Posterior vena cava (tissue), 2 donors: ENCODE results near the gene TM7SF2. TPM values are rescaled to one million over a fixed set of nuclear protein-coding genes. Genes with fewer than 3 reads are reported as not detected.
A peak's percentile ranks its signal among the peaks of the same experiment; 100 is the strongest.
"Not testable (repeated sequence)": the region's sequence is repeated elsewhere in the genome, so short reads cannot be mapped to it uniquely, and the experiment has no call there.

Source experiments
- DNase-seq: peaks from one replicate; pipeline ENCODE4 v3.0.0-alpha.2; 2020; ENCODE audit warnings: low spot score
- intact Hi-C, 2 donors: fragments of 100-400 bp; cut with DNase I; formaldehyde crosslinking; loops; one replicate each; pipeline versions ENCODE4 v1.14.1 to v1.14.2; 2022 to 2023
- total RNA-seq, 2 donors: library from RNA; stranded (reverse); fragmentation: NEBNext Ultra II Directional; extraction: Animal tissue kit (Norgen Biotek cat#: 25700); gene quantifications; one replicate each; pipeline ENCODE4 v1.2.1, GENCODE V29; 2021
- donor health status: DM: yes; HTN: yes; CAD: no.
- donor health status: DM: yes; HTN: yes; CAD: no.

The TM7SF2 gene
- total RNA-seq, 2 donors from 2014 or later, result 3.1 to 4.0 TPM

DNA sequence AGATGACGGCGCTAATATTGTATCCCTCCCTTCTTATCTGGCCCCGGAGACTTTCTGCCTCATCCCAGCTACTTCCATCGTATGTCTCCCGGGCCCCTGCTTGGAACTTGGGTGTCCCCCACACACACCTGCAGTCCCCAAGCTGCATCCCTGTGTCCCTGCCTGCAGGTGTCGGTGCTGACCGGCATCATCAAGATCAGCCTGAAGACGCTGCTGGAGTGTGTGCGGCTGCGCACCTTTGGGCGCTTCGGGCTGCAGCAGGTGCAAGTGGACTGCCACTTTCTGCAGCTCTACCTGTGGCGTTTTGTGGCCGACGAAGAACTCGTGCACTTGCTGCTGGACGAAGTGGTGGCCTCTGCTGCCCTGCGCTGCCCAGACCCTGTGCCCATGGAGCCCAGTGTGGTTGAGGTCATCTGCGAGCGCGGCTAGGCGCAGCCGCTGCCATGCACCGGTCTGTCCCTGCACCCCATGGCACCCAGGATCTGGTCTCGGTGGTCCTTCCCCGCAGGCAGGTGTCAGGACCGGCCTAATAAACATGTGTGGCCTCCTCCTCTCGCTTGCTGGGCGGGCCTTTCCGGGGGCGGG lies 421 bp upstream of the TM7SF2 start:
- intact Hi-C loops, result no loop called here
- no peak for DNase-seq

DNA sequence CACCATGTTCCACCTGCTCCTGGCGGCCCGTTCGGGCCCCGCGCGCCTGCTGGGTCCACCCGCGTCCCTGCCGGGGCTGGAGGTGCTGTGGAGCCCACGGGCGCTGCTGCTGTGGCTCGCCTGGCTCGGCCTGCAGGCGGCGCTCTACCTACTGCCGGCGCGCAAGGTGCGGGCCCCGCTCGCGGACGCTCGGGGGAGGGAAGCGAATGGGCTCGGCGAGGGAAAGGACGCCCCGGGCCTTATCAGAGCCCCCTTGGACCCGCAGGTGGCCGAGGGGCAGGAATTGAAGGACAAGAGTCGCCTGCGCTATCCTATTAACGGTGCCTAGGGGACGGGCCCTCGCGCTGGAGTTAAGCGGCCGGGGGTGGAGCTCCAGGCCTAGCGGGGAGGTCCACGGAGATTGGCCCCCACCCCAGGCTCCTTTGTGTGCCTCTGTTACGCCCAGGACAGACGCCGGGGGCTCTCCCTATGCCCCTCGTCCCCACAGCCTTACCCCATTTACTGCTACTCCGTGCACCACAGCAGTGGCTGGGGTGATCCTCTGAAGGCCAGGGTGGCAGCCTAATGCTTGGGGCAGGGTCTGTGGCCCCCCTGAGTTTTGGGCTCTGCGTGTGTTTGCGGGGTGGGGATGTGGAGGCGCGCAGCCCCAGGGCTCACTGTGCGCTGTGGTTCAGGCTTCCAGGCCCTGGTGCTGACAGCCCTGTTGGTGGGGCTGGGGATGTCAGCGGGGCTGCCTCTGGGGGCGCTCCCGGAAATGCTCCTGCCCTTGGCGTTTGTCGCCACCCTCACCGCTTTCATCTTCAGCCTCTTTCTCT lies 1.1 kb downstream of the TM7SF2 start:
- DNase-seq, result peak; percentile 88
- intact Hi-C loops, result no loop called here

DNA sequence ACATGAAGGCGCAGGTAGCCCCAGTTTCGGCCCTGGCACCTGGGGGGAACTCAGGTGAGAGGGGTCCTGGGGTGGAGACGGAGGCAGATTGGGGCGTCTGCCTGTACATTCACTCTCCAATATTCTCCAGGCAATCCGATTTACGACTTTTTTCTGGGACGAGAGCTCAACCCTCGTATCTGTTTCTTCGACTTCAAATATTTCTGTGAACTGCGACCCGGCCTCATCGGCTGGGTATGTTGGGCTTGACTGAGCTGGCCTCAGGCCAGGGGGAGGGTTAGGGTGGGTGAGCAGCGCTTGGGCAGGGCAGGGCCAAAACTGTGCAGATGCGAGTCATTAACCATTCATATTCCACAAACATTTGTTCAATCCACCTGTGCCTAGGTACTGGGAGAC lies 1.7 kb downstream of the TM7SF2 start:
- no peak for DNase-seq
- intact Hi-C loops, result no loop called here

DNA sequence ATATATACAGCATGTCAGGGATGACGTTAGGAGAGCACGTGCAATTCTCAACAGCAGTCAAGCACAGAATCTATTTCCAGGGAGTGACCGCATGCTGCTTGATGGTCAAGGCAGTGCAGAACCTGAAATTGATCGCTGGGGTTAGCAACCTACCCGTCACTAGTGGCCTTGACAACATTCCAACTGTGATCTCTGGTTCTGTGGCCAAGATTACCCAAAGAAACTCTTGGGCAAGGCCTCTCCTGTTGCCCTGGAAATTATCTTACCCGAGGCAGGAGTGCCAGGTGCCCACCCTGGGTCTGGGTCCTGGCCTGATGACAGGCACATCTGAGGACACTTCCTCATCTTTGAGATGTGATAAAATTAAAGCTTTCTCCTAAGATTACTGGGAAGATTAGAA lies 2.2 kb downstream of the TM7SF2 start:
- intact Hi-C loops, result no loop called here
- DNase-seq, result no peak

DNA sequence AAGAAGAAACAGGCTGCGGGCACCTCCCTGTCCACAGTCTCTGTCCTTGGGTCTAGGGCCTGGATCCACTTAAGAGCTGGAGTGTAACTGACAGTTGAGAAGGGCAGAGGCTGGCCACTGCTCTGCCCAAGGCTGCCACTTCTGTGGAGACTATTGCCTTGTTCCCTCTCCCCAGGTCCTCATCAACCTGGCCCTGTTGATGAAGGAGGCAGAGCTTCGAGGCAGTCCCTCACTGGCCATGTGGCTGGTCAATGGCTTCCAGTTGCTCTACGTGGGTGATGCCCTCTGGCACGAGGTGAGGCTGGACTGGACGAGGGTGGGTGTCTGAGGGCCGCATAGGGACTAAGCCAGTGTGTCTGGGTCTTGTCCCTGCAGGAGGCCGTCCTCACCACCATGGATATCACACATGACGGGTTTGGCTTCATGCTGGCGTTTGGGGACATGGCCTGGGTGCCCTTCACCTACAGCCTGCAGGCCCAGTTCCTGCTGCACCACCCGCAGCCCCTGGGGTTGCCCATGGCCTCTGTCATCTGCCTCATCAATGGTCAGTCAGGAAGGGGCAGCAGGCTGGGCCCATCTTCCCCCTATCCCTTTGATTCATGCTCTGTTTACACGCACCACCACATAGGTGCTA lies 3.0 kb downstream of the TM7SF2 start:
- no peak for DNase-seq
- intact Hi-C loops, result no loop called here

DNA sequence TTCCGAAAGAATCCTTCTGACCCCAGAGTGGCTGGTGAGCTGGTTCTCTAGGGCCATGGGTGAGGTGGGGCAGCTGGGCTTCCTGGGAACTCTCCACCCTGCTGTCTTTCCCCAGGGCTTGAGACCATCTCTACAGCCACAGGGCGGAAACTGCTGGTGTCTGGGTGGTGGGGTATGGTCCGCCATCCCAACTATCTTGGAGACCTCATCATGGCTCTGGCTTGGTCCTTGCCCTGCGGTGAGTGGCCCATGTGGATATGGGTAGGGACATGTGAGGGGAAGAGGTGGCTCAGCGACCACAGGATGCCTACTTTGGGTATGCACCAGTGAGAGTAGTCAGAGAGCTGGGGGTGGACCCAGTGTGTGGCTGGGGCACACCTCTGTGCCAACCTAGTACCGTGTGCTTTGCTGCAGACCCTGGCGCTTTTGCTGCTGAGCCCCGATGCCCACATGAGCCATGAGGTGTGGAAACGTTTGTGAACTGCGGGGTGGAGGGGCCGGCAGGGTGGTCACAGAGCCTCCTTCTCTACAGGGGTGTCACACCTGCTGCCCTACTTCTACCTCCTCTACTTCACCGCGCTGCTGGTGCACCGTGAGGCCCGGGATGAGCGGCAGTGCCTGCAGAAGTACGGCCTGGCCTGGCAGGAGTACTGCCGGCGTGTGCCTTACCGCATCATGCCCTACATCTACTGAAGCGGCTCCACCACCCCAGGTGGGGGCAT lies 3.9 kb downstream of the TM7SF2 start:
- intact Hi-C loops, result no loop called here
- DNase-seq, result peak; percentile 76

DNA sequence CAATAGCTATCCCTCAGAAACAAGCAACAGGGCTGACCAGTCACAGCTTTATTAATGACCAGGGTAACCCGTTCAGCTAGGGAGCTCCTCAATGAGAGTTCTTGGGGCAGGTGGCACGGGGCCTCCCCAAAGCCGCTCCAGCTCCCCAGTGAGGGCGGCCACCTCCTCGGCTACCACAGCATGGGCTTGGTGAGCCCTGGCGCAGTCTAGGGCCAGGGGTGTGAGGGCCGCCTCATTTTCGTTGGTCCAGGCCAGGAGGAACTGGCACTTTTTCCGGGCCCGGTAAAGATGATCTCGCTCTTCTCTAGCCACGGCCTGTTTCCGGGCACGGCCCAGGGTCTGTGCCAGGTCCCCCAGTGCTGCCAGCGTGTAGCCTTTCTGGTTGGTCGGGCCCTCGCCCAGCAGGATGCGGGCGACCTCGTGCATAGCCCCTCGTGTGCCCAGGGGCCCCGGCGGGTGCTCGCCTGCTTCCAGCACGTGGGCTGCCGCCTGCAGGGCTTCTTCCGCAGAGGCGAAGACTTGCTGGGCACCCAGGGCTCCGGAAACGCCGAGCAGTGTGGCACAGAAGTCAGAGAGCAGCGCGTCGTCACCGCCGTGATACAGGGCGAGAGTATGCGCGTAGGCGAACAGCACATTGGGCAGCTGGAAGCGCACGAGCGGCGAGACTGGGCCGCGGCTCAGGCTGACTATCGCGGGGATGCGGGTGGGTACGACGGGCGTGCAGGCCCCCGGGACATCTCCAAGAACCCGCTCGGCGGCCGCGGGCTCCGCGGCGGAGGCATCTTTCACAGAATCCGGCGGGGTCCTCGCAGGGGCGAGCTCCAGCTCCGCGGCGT lies 4.9 kb downstream of the TM7SF2 start:
- intact Hi-C loops, result no loop called here
- peak; percentile 85 for DNase-seq

DNA sequence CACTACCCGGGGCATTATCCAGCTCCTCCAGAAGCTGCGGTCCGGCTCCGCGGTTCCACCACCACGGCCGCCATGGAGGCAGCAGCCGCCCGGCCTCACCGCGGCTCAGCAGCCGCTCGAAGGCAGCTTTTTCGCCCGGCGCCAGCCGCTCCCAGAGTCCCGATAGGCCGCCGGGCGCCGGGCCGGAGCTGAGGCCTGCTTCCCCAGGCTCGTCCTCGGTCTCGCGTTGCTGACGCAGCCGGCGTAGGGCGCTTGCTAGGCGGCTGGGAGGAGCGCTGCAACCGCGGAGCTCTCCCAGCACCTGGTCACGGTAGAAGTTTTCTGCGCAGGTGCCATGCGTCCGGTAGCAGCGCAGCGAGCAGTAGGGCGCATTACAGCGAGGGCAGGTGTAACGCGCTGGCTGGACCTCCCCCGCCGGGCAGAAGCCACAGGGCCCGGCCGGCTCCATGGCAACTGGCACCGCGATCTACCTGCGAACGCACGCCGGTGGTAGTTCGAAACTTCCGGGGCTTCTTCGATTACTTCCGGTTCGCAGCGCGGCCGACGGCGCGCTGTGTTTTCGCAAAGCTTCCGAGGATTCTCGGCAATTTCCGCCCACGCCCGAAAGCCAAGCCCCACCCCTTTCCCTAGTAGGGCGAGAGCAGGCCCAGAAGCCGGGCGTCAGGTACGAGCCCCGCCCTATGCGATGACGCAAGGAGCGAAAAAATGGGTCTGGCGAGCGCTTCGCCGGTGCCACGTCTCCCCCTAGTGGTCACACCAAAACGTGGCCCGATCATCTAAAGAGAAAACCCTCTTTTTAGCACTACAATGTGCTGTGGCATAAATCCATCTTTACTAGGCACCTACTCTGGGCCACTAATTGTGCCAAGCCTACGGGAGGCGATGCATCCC lies 5.8 kb downstream of the TM7SF2 start, which contains the start of gene ZNHIT2:
Gene ZNHIT2, minus strand, starts transcription at position 496 of the 891 bp plus-strand sequence. Its CDS starts 48 bp downstream, at position 448.
- peak; percentile 100 for DNase-seq
- intact Hi-C loops, result no loop called here

DNA sequence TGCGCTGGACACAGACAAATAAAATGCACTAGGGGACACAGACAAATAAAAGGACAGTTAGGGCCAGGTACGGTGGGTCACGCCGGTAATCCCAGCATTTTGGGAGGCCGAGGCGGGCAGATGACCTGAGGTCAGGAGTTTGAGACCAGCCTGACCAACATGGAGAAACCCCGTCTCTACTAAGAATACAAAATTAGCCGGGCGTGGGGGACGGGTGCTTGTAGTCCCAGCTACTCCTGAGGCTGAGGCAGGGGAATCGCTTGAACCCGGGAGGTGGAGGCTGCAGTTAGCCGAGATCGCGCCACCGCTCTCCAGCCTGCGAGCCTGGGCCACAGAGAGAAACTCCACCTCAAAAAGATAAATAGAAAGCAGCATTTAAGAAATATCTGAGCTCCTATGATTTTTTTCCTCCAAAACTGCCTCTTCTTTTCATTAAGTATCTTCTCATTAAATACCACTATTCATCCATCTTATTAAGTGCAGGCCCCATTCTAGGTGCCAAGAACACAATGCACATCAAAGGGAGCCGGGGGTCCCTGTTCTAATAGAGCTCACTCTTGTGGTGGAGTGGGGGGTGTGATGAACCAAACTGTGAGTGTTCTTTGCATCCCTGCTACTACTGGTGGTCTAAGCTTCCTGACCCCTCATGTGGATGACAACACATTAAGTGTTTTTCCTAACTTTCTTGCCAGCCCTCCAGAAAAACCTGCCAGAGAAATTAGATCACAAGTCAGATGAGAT lies 6.6 kb downstream of the TM7SF2 start:
- intact Hi-C loops, result no loop called here
- DNase-seq, result peak; percentile 78

DNA sequence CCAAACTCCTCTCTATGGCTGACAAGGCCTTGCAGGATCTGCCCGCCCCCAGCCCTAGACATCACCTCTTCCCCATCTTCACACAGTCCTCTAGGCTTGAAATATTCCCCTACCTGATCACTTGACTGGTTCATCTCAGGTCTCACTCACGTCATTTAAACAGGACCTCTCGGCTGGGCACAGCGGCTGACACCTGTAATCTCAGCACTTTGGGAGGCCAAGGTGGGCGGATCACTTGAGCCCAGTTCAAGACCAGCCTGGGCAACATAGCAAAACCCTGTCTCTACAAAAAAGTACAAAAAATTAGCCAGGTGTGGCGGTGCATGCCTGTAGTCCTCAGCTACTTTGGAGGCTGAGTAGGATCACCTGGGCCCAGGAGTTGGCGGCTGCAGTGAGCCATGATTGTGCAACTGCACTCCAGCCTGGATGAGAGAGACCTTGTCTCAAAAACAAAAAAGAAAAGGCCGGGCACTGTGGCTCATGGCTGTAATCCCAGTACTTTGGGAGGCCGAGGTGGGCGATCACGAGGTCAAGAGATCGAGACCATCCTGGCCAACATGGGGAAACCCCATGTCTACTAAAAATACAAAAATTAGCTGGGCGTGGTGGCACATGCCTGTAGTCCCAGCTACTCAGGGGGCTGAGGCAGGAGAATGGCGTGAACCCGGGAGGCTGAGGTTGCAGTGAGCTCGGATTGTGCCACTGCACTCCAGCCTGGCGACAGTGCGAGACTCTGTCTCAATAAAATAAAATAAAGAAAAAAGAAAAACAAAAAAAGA lies 7.4 kb downstream of the TM7SF2 start:
- intact Hi-C loops, result not testable (repeated sequence)
- peak; percentile 66 for DNase-seq

DNA sequence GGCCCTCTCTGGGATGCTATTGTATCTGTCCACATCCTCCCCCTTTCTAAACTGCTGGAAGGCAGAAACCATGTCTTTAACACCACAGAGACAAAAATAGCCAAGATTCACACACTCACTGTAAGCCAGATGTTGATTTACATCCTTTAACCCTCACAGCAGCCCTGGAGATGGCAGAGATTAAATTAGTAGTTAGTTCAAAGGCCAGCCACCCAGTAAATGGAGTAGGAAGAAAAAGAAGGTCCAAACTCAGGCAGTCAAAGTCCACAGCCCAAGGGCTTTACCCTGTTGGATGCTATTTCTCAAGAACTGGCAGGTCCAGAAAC lies 8.0 kb downstream of the TM7SF2 start:
- intact Hi-C loops, result no loop called here
- DNase-seq, result no peak

DNA sequence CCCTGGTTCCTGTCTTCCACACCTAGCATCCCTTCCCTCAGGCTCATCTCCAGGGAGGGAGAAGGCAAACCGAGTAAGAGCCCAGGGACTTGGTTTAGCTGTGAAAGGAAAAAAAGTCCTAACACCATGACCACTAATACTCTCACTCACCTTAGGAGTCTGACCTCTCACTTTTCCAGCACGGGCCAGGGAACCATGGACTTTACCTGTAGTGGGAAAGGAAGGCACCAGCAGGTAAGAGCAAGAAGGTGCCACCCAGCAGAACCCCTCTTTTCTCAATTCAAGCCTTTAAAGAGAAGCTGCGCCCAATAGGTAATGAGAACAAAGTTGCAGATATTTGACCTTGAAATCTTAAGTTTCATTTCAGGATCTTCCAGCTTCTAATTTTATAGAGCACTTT lies 9.2 kb downstream of the TM7SF2 start:
- no peak for DNase-seq
- intact Hi-C loops, result no loop called here

DNA sequence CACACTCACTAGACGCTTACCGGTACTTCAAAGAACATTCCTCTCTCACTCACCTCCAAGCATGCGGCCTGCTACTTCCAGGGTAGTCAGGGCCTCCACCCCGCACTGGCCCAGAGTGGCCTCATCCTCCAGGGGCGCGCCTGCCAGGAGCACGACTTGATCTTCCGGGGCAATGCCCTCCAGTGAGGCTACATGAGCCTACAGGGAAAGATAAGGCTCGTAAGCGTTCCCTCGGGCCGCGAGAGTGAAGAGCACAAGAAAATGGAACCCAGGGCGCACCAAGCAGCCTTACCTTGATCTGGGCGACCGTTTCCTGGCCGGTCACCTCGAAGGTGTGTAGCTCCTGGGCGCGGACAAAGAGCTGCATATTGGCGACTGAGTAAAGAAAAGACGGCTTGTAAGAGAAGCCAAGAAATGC lies 9.8 kb downstream of the TM7SF2 start:
- intact Hi-C loops, result no loop called here
- DNase-seq, result peak; percentile 80

DNA sequence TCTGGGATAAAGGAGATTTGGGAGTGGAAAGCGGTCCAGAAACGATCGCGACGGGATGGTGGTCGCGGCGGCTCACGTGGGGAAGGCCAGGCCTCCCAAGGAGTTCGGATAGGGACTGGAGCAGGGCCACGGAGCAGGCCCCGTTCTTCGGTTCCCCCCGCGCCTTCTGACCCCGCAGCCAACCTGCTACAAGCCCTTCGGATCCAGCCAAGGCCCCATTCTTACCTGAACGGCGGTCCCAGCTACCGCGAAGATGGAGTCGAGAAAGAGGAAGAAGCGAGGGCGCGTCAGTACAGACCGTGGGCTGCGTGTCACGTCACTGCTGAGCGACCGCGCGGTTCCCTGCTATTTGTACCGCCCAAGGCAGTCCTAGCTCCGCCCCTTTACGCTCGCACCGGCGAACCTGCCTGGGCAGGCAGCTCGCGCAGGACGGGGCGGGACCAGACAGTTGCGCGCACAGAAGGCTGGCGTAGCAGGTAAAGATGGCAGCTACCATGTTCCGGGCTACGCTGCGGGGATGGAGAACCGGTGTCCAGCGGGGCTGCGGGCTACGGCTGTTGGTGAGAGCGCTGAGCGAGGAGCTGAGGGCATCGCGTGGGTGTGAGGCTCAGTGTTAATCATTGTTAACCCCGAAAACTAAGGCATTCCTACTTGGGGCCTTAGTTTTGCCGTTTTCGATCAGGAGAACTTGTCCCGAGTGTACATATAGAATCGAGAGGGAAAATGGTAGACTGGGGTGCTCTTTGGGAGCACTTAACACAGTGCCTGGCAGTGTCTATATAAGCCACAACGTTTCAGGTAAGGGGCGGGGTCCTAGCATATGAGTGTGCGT lies 10.4 kb downstream of the TM7SF2 start, which contains the start of the genes FAU and MRPL49:
Gene FAU, minus strand, starts transcription at position 270 of the 832 bp plus-strand sequence. CDS start 321 bp downstream, outside the sequence.
Gene MRPL49, plus strand, starts transcription at position 457 of the 832 bp plus-strand sequence. Its CDS starts 26 bp downstream, at position 483.
- intact Hi-C loops, result no loop called here
- DNase-seq, result peak; percentile 99

DNA sequence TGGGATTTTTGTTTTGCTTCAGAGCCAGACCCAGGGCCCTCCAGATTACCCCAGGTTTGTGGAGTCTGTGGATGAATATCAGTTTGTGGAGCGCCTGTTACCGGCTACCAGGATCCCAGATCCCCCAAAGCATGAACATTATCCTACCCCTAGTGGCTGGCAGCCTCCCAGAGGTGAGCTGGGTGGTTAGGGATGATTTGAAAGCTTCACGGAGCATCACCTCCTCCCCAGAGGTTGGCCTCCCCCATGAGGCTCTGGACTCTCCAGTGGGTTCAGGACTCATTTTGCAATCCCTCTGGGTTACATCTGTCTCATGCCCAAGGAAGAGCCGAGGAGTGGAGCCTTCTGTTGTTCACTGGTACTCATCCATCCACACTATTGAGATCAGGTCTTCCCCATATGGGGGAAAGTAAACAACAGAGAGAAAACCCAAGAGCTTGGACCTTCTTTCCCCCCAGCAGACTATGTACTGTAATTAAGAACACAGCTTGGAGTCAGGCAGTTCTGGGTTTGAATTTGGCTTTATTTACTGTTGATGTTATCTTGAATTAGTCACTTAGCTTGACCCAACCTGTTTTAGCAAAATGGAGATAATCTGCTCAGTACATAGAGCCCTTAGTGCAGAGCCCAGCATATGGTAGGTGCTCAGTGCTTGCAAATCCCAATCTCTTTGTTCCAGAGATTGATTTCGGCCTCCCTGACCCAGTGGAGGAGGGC lies 13.0 kb downstream of the TM7SF2 start:
- intact Hi-C loops, result no loop called here
- no peak for DNase-seq
